PC-3 (cell line): Measurements from ENCODE around the gene ZNF318. TPM values are rescaled to one million over a fixed set of nuclear protein-coding genes. Genes with fewer than 3 reads are reported as not detected.

Source experiments
- ATAC-seq: fragments of 200-7000 bp; cut with Tn5 transposase; 2 replicates; pipeline ENCODE4 v1.9.1; 2020; ENCODE audit warnings: mild to moderate bottlenecking, moderate library complexity
- BruUV-seq: library from RNA; stranded (reverse); fragments of 400-500 nt; replicated peaks from 2 replicates; lab custom pipeline; 2021; lab: Mats Ljungman, UMichigan
- CTCF ChIA-PET: fragments of 300-600 bp; sonication (Branson Sonifier 250); formaldehyde crosslinking; loops from one replicate; lab custom pipeline; 2022; ENCODE audit warnings: antibody characterized with exemption; lab: Charles Lee
- POLR2A ChIA-PET: fragments of 300-600 bp; sonication (Branson Sonifier 250); formaldehyde crosslinking; loops from one replicate; lab custom pipeline; 2022; ENCODE audit warnings: antibody characterized with exemption; ENCODE audit not compliant: unreplicated experiment; lab: Charles Lee
- DNase-seq: peaks from one replicate; pipeline ENCODE4 v3.0.0-alpha.2; 2015
- H2AFZ ChIP-seq: fragments of 300-600 bp; sonication (generic); 2 replicates; pipeline ENCODE4 v1.6.0; 2016; ENCODE audit warnings: antibody characterized with exemption, low read length
- H3F3A ChIP-seq: fragments of 300-600 bp; sonication (generic); one replicate; pipeline ENCODE4 v1.6.0; 2017; ENCODE audit warnings: antibody characterized with exemption, low read length, control low read depth, mild to moderate bottlenecking; ENCODE audit not compliant: unreplicated experiment
- H3K27ac ChIP-seq: fragments of 300-600 bp; sonication (generic); 2 replicates; pipeline ENCODE4 v1.5.1; 2016; ENCODE audit warnings: mild to moderate bottlenecking, low read length
- H3K27me3 ChIP-seq: fragments of 300-600 bp; sonication (generic); 2 replicates; pipeline ENCODE4 v1.6.1; 2016; ENCODE audit warnings: low read length, mixed read lengths
- H3K36me3 ChIP-seq: fragments of 300-600 bp; sonication (generic); 2 replicates; pipeline ENCODE4 v1.6.1; 2016; ENCODE audit warnings: low read depth, mixed run types, low read length, mixed read lengths
- H3K4me1 ChIP-seq: fragments of 300-600 bp; sonication (generic); 2 replicates; pipeline ENCODE4 v1.5.1; 2016; ENCODE audit warnings: low read length; ENCODE audit not compliant: insufficient read depth
- H3K4me2 ChIP-seq: fragments of 300-600 bp; sonication (generic); 2 replicates; pipeline ENCODE4 v1.6.0; 2016; ENCODE audit warnings: low read length
- H3K4me3 ChIP-seq: fragments of 300-600 bp; sonication (generic); 2 replicates; pipeline ENCODE4 v1.5.1; 2016; ENCODE audit warnings: mild to moderate bottlenecking, low read length, mixed read lengths
- H3K79me2 ChIP-seq: fragments of 300-600 bp; sonication (generic); 2 replicates; pipeline ENCODE4 v1.6.1; 2017; ENCODE audit warnings: low read length, mixed read lengths
- H3K9ac ChIP-seq: fragments of 300-600 bp; sonication (generic); 2 replicates; pipeline ENCODE4 v1.6.0; 2016; ENCODE audit warnings: mild to moderate bottlenecking, low read length
- H3K9me2 ChIP-seq: fragments of 300-600 bp; sonication (generic); replicated peaks from 2 replicates; pipeline ENCODE4 v1.6.1; 2016; ENCODE audit warnings: mixed run types, low read length, mixed read lengths
- H3K9me3 ChIP-seq: fragments of 300-600 bp; sonication (generic); 2 replicates; pipeline ENCODE4 v1.6.1; 2016; ENCODE audit warnings: low read length, mixed read lengths
- H4K20me1 ChIP-seq: fragments of 300-600 bp; sonication (generic); 2 replicates; pipeline ENCODE4 v1.6.1; 2016; ENCODE audit warnings: low read length, mixed read lengths
- CTCF ChIP-seq: fragments of 300-600 bp; sonication (generic); conservative IDR thresholded peaks from 2 replicates; pipeline ENCODE4 v1.5.1; 2017; ENCODE audit warnings: antibody characterized with exemption, low read depth, mild to moderate bottlenecking, low read length
- EZH2 ChIP-seq: fragments of 300-600 bp; sonication (generic); IDR thresholded peaks from one replicate; pipeline ENCODE4 v1.6.1; 2017; ENCODE audit warnings: antibody characterized with exemption, mild to moderate bottlenecking, low read length; ENCODE audit not compliant: unreplicated experiment
- EZH2phosphoT487 ChIP-seq: fragments of 300-600 bp; sonication (generic); IDR thresholded peaks from 2 replicates; pipeline ENCODE4 v1.6.1; 2018; ENCODE audit warnings: mild to moderate bottlenecking, antibody characterized with exemption, low read length, borderline replicate concordance
- intact Hi-C: fragments of 100-400 bp; cut with micrococcal nuclease; formaldehyde crosslinking; loops from 2 replicates; pipeline ENCODE4 v1.9.0; 2023
- total RNA-seq: library from RNA; depleted of rRNA; stranded (reverse); fragments of >200 nt; gene quantifications from 2 replicates; pipeline ENCODE4 v1.2.3, GENCODE V29; 2014

Gene ZNF318
- total RNA-seq, 1 experiment from 2014 or later, result 8.2 TPM

- Histone ChIP-seq H3K4me2 (no peak overlapping the region), H2AFZ (no peak overlapping the region), H3K27me3 (no peaks in the 10 kb centered on the region), H3K9me2 (no peaks in the 10 kb centered on the region), H3K4me1 (peaks cover 10% of the 10 kb centered on the region; the same call in 1 of the 2 replicates), H3F3A (no peaks in the 10 kb centered on the region), H3K36me3 (no peaks in the 10 kb centered on the region), H3K9ac (no peak overlapping the region), H3K4me3 (no peak overlapping the region), H3K27ac (no peak overlapping the region), H3K79me2 (no peaks in the 10 kb centered on the region), H3K9me3 (no peaks in the 10 kb centered on the region), H4K20me1 (no peaks in the 10 kb centered on the region)
- DNase-seq, result no peak
- ChIA-PET CTCF (no interaction called here), POLR2A (no interaction called here)
- no peak for ATAC-seq
- TF ChIP-seq EZH2phosphoT487, result no peak
- TF ChIP-seq EZH2, result no peak
- no peak for TF ChIP-seq CTCF
- no TSS peak for BruUV-seq
- intact Hi-C loops, result no loop called here
Measured at GRCh38 chr6:43306086-43306485, 63.4 kb downstream of the ZNF318 start.

GRCh38 chr6:43304882-43305281 is 64.6 kb downstream of the ZNF318 start:
- TF ChIP-seq EZH2phosphoT487, result no peak
- no peak for TF ChIP-seq EZH2
- Histone ChIP-seq H3K79me2 (no peaks in the 10 kb centered on the region), H3K9me3 (no peaks in the 10 kb centered on the region), H3K4me1 (peaks cover 10% of the 10 kb centered on the region; the same call in 1 of the 2 replicates), H3K4me3 (no peak overlapping the region), H3K36me3 (no peaks in the 10 kb centered on the region), H3F3A (no peaks in the 10 kb centered on the region), H4K20me1 (no peaks in the 10 kb centered on the region), H3K9me2 (no peaks in the 10 kb centered on the region), H3K27me3 (peaks cover under 1% of the 10 kb centered on the region; the same call in 1 of the 2 replicates), H3K27ac (no peak overlapping the region), H2AFZ (no peak overlapping the region), H3K4me2 (no peak overlapping the region), H3K9ac (no peak overlapping the region)
- ATAC-seq (no peak), DNase-seq (no peak)
- CTCF ChIA-PET, result no interaction called here
- no TSS peak for BruUV-seq
- intact Hi-C loops, result no loop called here
- POLR2A ChIA-PET, result no interaction called here

- H3K9me3 ChIP-seq, result no peaks in the 10 kb centered on the region
- no peak for DNase-seq
- no peak overlapping the region for H3K27ac ChIP-seq
- no peak for ATAC-seq
- H4K20me1 ChIP-seq, result no peaks in the 10 kb centered on the region
- no peaks in the 10 kb centered on the region for H3F3A ChIP-seq
- no peak overlapping the region for H3K4me3 ChIP-seq
- no peak overlapping the region for H3K9ac ChIP-seq
- H3K27me3 ChIP-seq, result peaks cover 3% of the 10 kb centered on the region; the same call in 1 of the 2 replicates
- H3K9me2 ChIP-seq, result no peaks in the 10 kb centered on the region
- no peak overlapping the region for H3K4me2 ChIP-seq
- ChIA-PET CTCF (no interaction called here), POLR2A (no interaction called here)
- TF ChIP-seq CTCF, result no peak
- H3K36me3 ChIP-seq, result no peaks in the 10 kb centered on the region
- no peaks in the 10 kb centered on the region for H3K79me2 ChIP-seq
- intact Hi-C loops, result no loop called here
- no TSS peak for BruUV-seq
- no peak overlapping the region for H2AFZ ChIP-seq
- H3K4me1 ChIP-seq, result peaks cover 10% of the 10 kb centered on the region; the same call in 1 of the 2 replicates
Measured at GRCh38 chr6:43304361-43304760, 65.1 kb downstream of the ZNF318 start.
